GM12878 (cell line): ENCODE data around the gene SPATA2. TPM values are rescaled to one million over a fixed set of nuclear protein-coding genes. Genes with fewer than 3 reads are reported as not detected.

Source experiments
- ATAC-seq: fragments of 200-7000 bp; cut with Tn5 transposase; 3 replicates; pipeline ENCODE4 v1.9.1; 2020; ENCODE audit warnings: mild to moderate bottlenecking, moderate library complexity
- BruUV-seq: library from RNA; stranded (reverse); fragments of 400-500 nt; replicated peaks from 2 replicates; lab custom pipeline; 2021; lab: Mats Ljungman, UMichigan
- CTCF ChIA-PET: fragments of 300-600 bp; sonication (Branson Sonifier 250); formaldehyde crosslinking; extraction: SDS; loops from one replicate; lab custom pipeline; 2021; ENCODE audit warnings: inconsistent platforms; lab: Yijun Ruan, JAX
- POLR2A ChIA-PET: fragments of 350-600 bp; formaldehyde crosslinking; extraction: SDS; loops from one replicate; lab custom pipeline; 2021; ENCODE audit warnings: inconsistent platforms; lab: Charles Lee
- RAD21 ChIA-PET: fragments of 300-600 bp; sonication (Branson Sonifier 250); formaldehyde crosslinking; loops from one replicate; lab custom pipeline; 2023; ENCODE audit warnings: antibody characterized with exemption; ENCODE audit not compliant: unreplicated experiment; lab: Charles Lee
- SMC1A ChIA-PET: fragments of 300-600 bp; sonication (Branson Sonifier 250); formaldehyde crosslinking; loops from one replicate; lab custom pipeline; 2023; ENCODE audit not compliant: unreplicated experiment, uncharacterized antibody; lab: Charles Lee
- DNase-seq: peaks from one replicate; pipeline ENCODE4 v3.0.0-alpha.2; 2011; ENCODE audit warnings: low read depth, low spot score
- FAIRE-seq: peaks from 3 replicates; lab custom pipeline; 2011; peaks lifted over from hg19 to GRCh38; lab: Jason Lieb, UNC
- H2AFZ ChIP-seq: 2 replicates; pipeline ENCODE4 v1.6.0; 2011; ENCODE audit warnings: low read depth, low read length, control low read depth; ENCODE audit not compliant: control insufficient read depth
- H3K27ac ChIP-seq: 2 replicates; pipeline ENCODE4 v1.5.1; 2011; ENCODE audit warnings: control low read depth; ENCODE audit not compliant: control insufficient read depth, insufficient read depth
- H3K27me3 ChIP-seq, 2 experiments: replicated peaks in 1 of 2; 2 replicates each; pipeline versions ENCODE4 v1.6.0 to v1.6.1; 2011; ENCODE audit warnings: low read length in 1 of 2; ENCODE audit not compliant: control insufficient read depth in 2 of 2, insufficient read depth in 2 of 2
- H3K36me3 ChIP-seq, 2 experiments: 2 replicates each; pipeline ENCODE4 v1.5.1; 2011; ENCODE audit warnings: low read length in 1 of 2; ENCODE audit not compliant: control insufficient read depth in 2 of 2, insufficient read depth in 2 of 2
- H3K4me1 ChIP-seq: 2 replicates; pipeline ENCODE4 v1.6.1; 2011; ENCODE audit warnings: mild to moderate bottlenecking, low read length, moderate library complexity, mixed read lengths; ENCODE audit not compliant: control insufficient read depth, insufficient read depth
- H3K4me2 ChIP-seq: 2 replicates; pipeline ENCODE4 v1.6.0; 2011; ENCODE audit warnings: control low read depth; ENCODE audit not compliant: control insufficient read depth, insufficient read depth
- H3K4me3 ChIP-seq: fragments of 200-600 bp; sonication (generic); 2 replicates; pipeline ENCODE4 v1.5.1; 2016
- H3K79me2 ChIP-seq: 2 replicates; pipeline ENCODE4 v1.6.0; 2011; ENCODE audit warnings: low read length; ENCODE audit not compliant: control insufficient read depth, insufficient read depth
- H3K9ac ChIP-seq: 2 replicates; pipeline ENCODE4 v1.8.0; 2011; ENCODE audit warnings: low read length, control low read depth, mixed read lengths; ENCODE audit not compliant: control insufficient read depth, insufficient read depth
- H3K9me3 ChIP-seq: replicated peaks from 3 replicates; pipeline ENCODE4 v1.5.1; 2011; ENCODE audit warnings: mild to moderate bottlenecking, low read length; ENCODE audit not compliant: control insufficient read depth, insufficient read depth
- H4K20me1 ChIP-seq: 2 replicates; pipeline ENCODE4 v1.6.0; 2011; ENCODE audit not compliant: control insufficient read depth, insufficient read depth
- GABPA ChIP-seq: IDR thresholded peaks from 2 replicates; pipeline ENCODE4 v1.6.1; 2014; ENCODE audit warnings: antibody characterized with exemption, low read depth, mild to moderate bottlenecking, inconsistent platforms
- HDGF ChIP-seq: fragments of 450-650 bp; IDR thresholded peaks from 2 replicates; pipeline ENCODE4 v1.6.1; 2016; ENCODE audit warnings: antibody characterized with exemption
- LARP7 ChIP-seq: fragments of 450-650 bp; IDR thresholded peaks from 2 replicates; pipeline ENCODE4 v1.6.1; 2017; ENCODE audit warnings: mild to moderate bottlenecking
- ZBTB33 ChIP-seq: fragments of 450-650 bp; IDR thresholded peaks from 2 replicates; pipeline ENCODE4 v1.6.1; 2017; ENCODE audit warnings: mild to moderate bottlenecking
- WGBS: methylation state at CpG from one replicate; pipeline ENCODE4 v1.1.6; 2016; ENCODE audit warnings: low lambda C conversion rate; ENCODE audit not compliant: insufficient replicate concordance, insufficient coverage; ENCODE audit errors: missing lambda C conversion rate; 5-methylcytosine and 5-hydroxymethylcytosine counted together
- in situ Hi-C: fragments of 300-500 bp; cut with MboI; formaldehyde crosslinking; loops from 9 replicates; pipeline ENCODE4 v1.14.3; 2018; ENCODE audit warnings: mixed read lengths
- intact Hi-C: fragments of 100-400 bp; cut with micrococcal nuclease; formaldehyde crosslinking; loops from one replicate; pipeline ENCODE4 v1.14.2; 2022; ENCODE audit not compliant: unreplicated experiment
- polyA plus RNA-seq, 11 experiments: library from polyadenylated mRNA; depleted of rRNA in 4 of 11; unstranded in 6 of 11; stranded (reverse) in 5 of 11; fragments of >200 nt; fragmentation: Nextera tagmentation in 4 of 11; fragmentation: Illumina TruSeq in 1 of 11; extraction: Ambion mirVana in 4 of 11; extraction: Trizol in 1 of 11; gene quantifications; 1 replicate in 1 of 11; 2 replicates in 10 of 11; pipeline versions ENCODE4 v1.2.1 to v1.2.3, GENCODE V29; 2011 to 2016; ENCODE audit warnings: inconsistent platforms in 2 of 11, missing spikeins in 2 of 11, low read depth in 1 of 11
- small RNA-seq: library from RNA; depleted of rRNA; stranded (forward); fragments of <200 nt; gene quantifications from one replicate; pipeline ENCODE3, GENCODE V24; 2014
- total RNA-seq, 4 experiments: library from RNA; depleted of rRNA in 3 of 4; stranded (reverse); fragments of >200 nt in 3 of 4; fragmentation: Illumina TruSeq in 1 of 4; extraction: Trizol in 1 of 4; gene quantifications; 2 replicates each; pipeline versions ENCODE4 v1.2.1 to v1.2.3, GENCODE V29; 2013 to 2021

The SPATA2 gene
- total and polyA plus RNA-seq, 10 of the 15 experiments (the other 5 are each of a cell fraction or from before 2014, with no cell fraction given), result 0.93 to 11.7 (median 5.6) TPM

- POLR2A ChIA-PET, result no interaction called here
- RAD21 ChIA-PET, result interaction anchor here (1.1 to 1.4 kb wide), 2 partner anchors 35 to 241 kb away, joined by 3 to 4 read pairs; no protein-coding TSS in a partner anchor
- no TSS peak for BruUV-seq
- Histone ChIP-seq H3K4me2 (no peak overlapping the region), H3K9ac (no peak overlapping the region), H3K9me3 (no peaks in the 10 kb centered on the region), H2AFZ (no peak overlapping the region), H3K27ac (no peak overlapping the region), H3K79me2 (no peaks in the 10 kb centered on the region), H4K20me1 (no peaks in the 10 kb centered on the region), H3K36me3 (peaks cover 15 to 32% of the 10 kb centered on the region in 2 experiments), H3K27me3 (no peaks in the 10 kb centered on the region), H3K4me3 (no peak overlapping the region), H3K4me1 (no peaks in the 10 kb centered on the region)
- SMC1A ChIA-PET, result interaction anchor here (1.0 to 1.4 kb wide), 2 partner anchors 10 to 11 kb away, joined by 3 read pairs; no protein-coding TSS in a partner anchor
- CTCF ChIA-PET, result interaction anchor here (1.1 to 1.5 kb wide), 2 partner anchors 243 to 312 kb away, joined by 3 read pairs; no protein-coding TSS in a partner anchor
- DNase-seq, result no peak
- no peak for FAIRE-seq
- WGBS, result 91% methylated on average over 5 of the region's 5 CpGs
- no peak for ATAC-seq
- intact Hi-C loops, result no loop called here
- in situ Hi-C loops, result loop anchor here (25.0 kb wide), 1 partner anchor 516 kb away; no protein-coding TSS in a partner anchor
- TF ChIP-seq GABPA (no peak), ZBTB33 (no peak), HDGF (no peak), LARP7 (no peak)
Observed at GRCh38 chr20:49853640-49854039, 61.7 kb downstream of the SPATA2 start.

Small RNA genes lying within 50 kb of the gene (small RNA-seq; reads per million reads assigned to genes)
- not detected for gene RF00017
- not detected for gene RF00019

Other genes starting within 250 kb of the SPATA2 start
- gene B4GALT5, start 201.7 kb downstream of the SPATA2 start, total RNA-seq (2014; rRNA removed), result 11.6 and 12.7 TPM in 2 replicates
- gene B4GALT5, start 201.7 kb downstream of the SPATA2 start, total RNA-seq (2014; rRNA removed; fragmentation: Illumina TruSeq; extraction: Trizol), result 25.2 and 25.4 TPM in 2 replicates
- gene B4GALT5, start 201.7 kb downstream of the SPATA2 start, total RNA-seq (2021), result 28.3 and 28.7 TPM in 2 replicates
- gene B4GALT5, start 201.7 kb downstream of the SPATA2 start, polyA plus RNA-seq (2011; rRNA removed), result 55.5 and 58.7 TPM in 2 replicates
- gene B4GALT5, start 201.7 kb downstream of the SPATA2 start, polyA plus RNA-seq (2014; fragmentation: Illumina TruSeq; extraction: Trizol), result 34.9 and 37.4 TPM in 2 replicates
- gene B4GALT5, start 201.7 kb downstream of the SPATA2 start, polyA plus RNA-seq (2014; fragmentation: Nextera tagmentation; extraction: Ambion mirVana), result 10 to 100 TPM; 10.0 to 15.3 TPM
- 24.6 and 25.5 TPM in 2 replicates for gene B4GALT5, start 201.7 kb downstream of the SPATA2 start, polyA plus RNA-seq (2014; rRNA removed)
- 1 to 10 TPM; 2.0 to 2.8 TPM for gene B4GALT5, start 201.7 kb downstream of the SPATA2 start, polyA plus RNA-seq (2016; fragmentation: Nextera tagmentation; extraction: Ambion mirVana)
- 11.7 and 15.5 TPM in 2 replicates for gene SLC9A8, start 102.7 kb downstream of the SPATA2 start, total RNA-seq (2014; rRNA removed)
- 7.8 and 8.8 TPM in 2 replicates for gene SLC9A8, start 102.7 kb downstream of the SPATA2 start, total RNA-seq (2014; rRNA removed; fragmentation: Illumina TruSeq; extraction: Trizol)
- gene SLC9A8, start 102.7 kb downstream of the SPATA2 start, total RNA-seq (2021), result 11.5 and 11.8 TPM in 2 replicates
- gene SLC9A8, start 102.7 kb downstream of the SPATA2 start, polyA plus RNA-seq (2011; rRNA removed), result 3.0 and 5.1 TPM in 2 replicates
- 6.5 and 8.2 TPM in 2 replicates for gene SLC9A8, start 102.7 kb downstream of the SPATA2 start, polyA plus RNA-seq (2014; fragmentation: Illumina TruSeq; extraction: Trizol)
- under 1 TPM; 0.40 to 0.53 TPM for gene SLC9A8, start 102.7 kb downstream of the SPATA2 start, polyA plus RNA-seq (2014; fragmentation: Nextera tagmentation; extraction: Ambion mirVana)
- gene SLC9A8, start 102.7 kb downstream of the SPATA2 start, polyA plus RNA-seq (2014; rRNA removed), result 8.9 and 9.5 TPM in 2 replicates
- 1 to 10 TPM; 4.7 to 4.9 TPM for gene SLC9A8, start 102.7 kb downstream of the SPATA2 start, polyA plus RNA-seq (2016; fragmentation: Nextera tagmentation; extraction: Ambion mirVana)
- gene RNF114, start 20.9 kb upstream of the SPATA2 start, total RNA-seq (2014; rRNA removed), result 48.0 and 48.3 TPM in 2 replicates
- gene RNF114, start 20.9 kb upstream of the SPATA2 start, total RNA-seq (2014; rRNA removed; fragmentation: Illumina TruSeq; extraction: Trizol), result 36.6 and 39.1 TPM in 2 replicates
- gene RNF114, start 20.9 kb upstream of the SPATA2 start, total RNA-seq (2021), result 56.9 and 62.9 TPM in 2 replicates
- 80.1 and 90.7 TPM in 2 replicates for gene RNF114, start 20.9 kb upstream of the SPATA2 start, polyA plus RNA-seq (2011; rRNA removed)
- gene RNF114, start 20.9 kb upstream of the SPATA2 start, polyA plus RNA-seq (2014; fragmentation: Illumina TruSeq; extraction: Trizol), result 42.3 and 46.4 TPM in 2 replicates
- gene RNF114, start 20.9 kb upstream of the SPATA2 start, polyA plus RNA-seq (2014; fragmentation: Nextera tagmentation; extraction: Ambion mirVana), result 10 to 100 TPM; 28.0 to 33.2 TPM
- 38.9 and 44.3 TPM in 2 replicates for gene RNF114, start 20.9 kb upstream of the SPATA2 start, polyA plus RNA-seq (2014; rRNA removed)
- 10 to 100 TPM; 75.3 to 82.3 TPM for gene RNF114, start 20.9 kb upstream of the SPATA2 start, polyA plus RNA-seq (2016; fragmentation: Nextera tagmentation; extraction: Ambion mirVana)
- gene SNAI1, start 67.5 kb upstream of the SPATA2 start, total RNA-seq (2014; rRNA removed), result 0.05 and 0.17 TPM in 2 replicates
- 0.09 and 0.13 TPM in 2 replicates for gene SNAI1, start 67.5 kb upstream of the SPATA2 start, total RNA-seq (2014; rRNA removed; fragmentation: Illumina TruSeq; extraction: Trizol)
- 0.33 and 0.43 TPM in 2 replicates for gene SNAI1, start 67.5 kb upstream of the SPATA2 start, total RNA-seq (2021)
- 0.11 TPM in 1 of 2 replicates, not detected in the other for gene SNAI1, start 67.5 kb upstream of the SPATA2 start, polyA plus RNA-seq (2011; rRNA removed)
- 0.22 TPM in 1 of 2 replicates, not detected in the other for gene SNAI1, start 67.5 kb upstream of the SPATA2 start, polyA plus RNA-seq (2014; fragmentation: Illumina TruSeq; extraction: Trizol)
- not detected for gene SNAI1, start 67.5 kb upstream of the SPATA2 start, polyA plus RNA-seq (2014; fragmentation: Nextera tagmentation; extraction: Ambion mirVana)
- gene SNAI1, start 67.5 kb upstream of the SPATA2 start, polyA plus RNA-seq (2014; rRNA removed), result 0.13 and 0.27 TPM in 2 replicates
- under 1 TPM; 0.78 to 0.79 TPM for gene SNAI1, start 67.5 kb upstream of the SPATA2 start, polyA plus RNA-seq (2016; fragmentation: Nextera tagmentation; extraction: Ambion mirVana)
- gene UBE2V1, start 197.6 kb upstream of the SPATA2 start, total RNA-seq (2014; rRNA removed), result 51.8 and 57.8 TPM in 2 replicates
- gene UBE2V1, start 197.6 kb upstream of the SPATA2 start, total RNA-seq (2014; rRNA removed; fragmentation: Illumina TruSeq; extraction: Trizol), result 87.4 and 90.5 TPM in 2 replicates
- gene UBE2V1, start 197.6 kb upstream of the SPATA2 start, total RNA-seq (2021), result 102 and 104 TPM in 2 replicates
- gene UBE2V1, start 197.6 kb upstream of the SPATA2 start, polyA plus RNA-seq (2011; rRNA removed), result 110 and 131 TPM in 2 replicates
- 219 and 257 TPM in 2 replicates for gene UBE2V1, start 197.6 kb upstream of the SPATA2 start, polyA plus RNA-seq (2014; fragmentation: Illumina TruSeq; extraction: Trizol)
- 100 to 1,000 TPM; 151 to 215 TPM for gene UBE2V1, start 197.6 kb upstream of the SPATA2 start, polyA plus RNA-seq (2014; fragmentation: Nextera tagmentation; extraction: Ambion mirVana)
- gene UBE2V1, start 197.6 kb upstream of the SPATA2 start, polyA plus RNA-seq (2014; rRNA removed), result 109 and 131 TPM in 2 replicates
- 100 to 1,000 TPM; 181 to 188 TPM for gene UBE2V1, start 197.6 kb upstream of the SPATA2 start, polyA plus RNA-seq (2016; fragmentation: Nextera tagmentation; extraction: Ambion mirVana)
- gene PEDS1, start 238.2 kb upstream of the SPATA2 start, total RNA-seq (2014; rRNA removed), result 24.2 and 24.5 TPM in 2 replicates
- gene PEDS1, start 238.2 kb upstream of the SPATA2 start, total RNA-seq (2014; rRNA removed; fragmentation: Illumina TruSeq; extraction: Trizol), result 12.1 and 12.2 TPM in 2 replicates
- gene PEDS1, start 238.2 kb upstream of the SPATA2 start, total RNA-seq (2021), result 15.1 and 15.4 TPM in 2 replicates
- gene PEDS1, start 238.2 kb upstream of the SPATA2 start, polyA plus RNA-seq (2011; rRNA removed), result 5.2 and 15.9 TPM in 2 replicates
- 9.9 and 17.8 TPM in 2 replicates for gene PEDS1, start 238.2 kb upstream of the SPATA2 start, polyA plus RNA-seq (2014; fragmentation: Illumina TruSeq; extraction: Trizol)
- gene PEDS1, start 238.2 kb upstream of the SPATA2 start, polyA plus RNA-seq (2014; fragmentation: Nextera tagmentation; extraction: Ambion mirVana), result 1 to 10 TPM; 1.7 to 4.3 TPM
- 25.6 and 26.1 TPM in 2 replicates for gene PEDS1, start 238.2 kb upstream of the SPATA2 start, polyA plus RNA-seq (2014; rRNA removed)
- gene PEDS1, start 238.2 kb upstream of the SPATA2 start, polyA plus RNA-seq (2016; fragmentation: Nextera tagmentation; extraction: Ambion mirVana), result 10 to 100 TPM; 19.7 to 20.9 TPM